ENCODE results near the gene RCAN1. TPM values are rescaled to one million over a fixed set of nuclear protein-coding genes. Genes with fewer than 3 reads are reported as not detected.

The RCAN1 gene
- total and polyA plus RNA-seq, 4 donors: 26.7 to 67.9 (median 46.7) TPM

GRCh38 chr21:34519016-34519415 is 95.9 kb downstream of the RCAN1 start:
- 87% methylated on average over 4 of the region's 4 CpGs for WGBS
- DNase-seq (ENCODE audit: low spot score): no peak
- no peak overlapping the region for H3K4me3 ChIP-seq (ENCODE audit: low read depth in 1 of 3, low read length in 3 of 3)
- peaks cover 8 to 39% (median 29%) of the 10 kb centered on the region in 4 donors for H3K4me1 ChIP-seq (ENCODE audit: control insufficient read depth in 4 of 4, insufficient read depth in 4 of 4, low read length in 3 of 4)
- no peaks in the 10 kb centered on the region for H3K27me3 ChIP-seq (ENCODE audit: control insufficient read depth in 4 of 4, insufficient read depth in 4 of 4, low read length in 3 of 4)
- H3K9me3 ChIP-seq (ENCODE audit: control insufficient read depth in 4 of 4, low read length in 3 of 4): no peaks in the 10 kb centered on the region
- H3K9ac ChIP-seq (ENCODE audit: low read depth in 1 of 2, low read length in 2 of 2): no peak overlapping the region
- H3K27ac ChIP-seq (ENCODE audit: low read depth in 1 of 2, low read length in 2 of 2): no peak overlapping the region
- H3K36me3 ChIP-seq (ENCODE audit: control insufficient read depth in 4 of 4, insufficient read depth in 3 of 4, low read depth in 1 of 4, low read length in 3 of 4): peaks cover 1 to 31% (median 21%) of the 10 kb centered on the region in 4 donors
- no peak for TF ChIP-seq NR2F2 (IDR thresholded peaks at IDR 0.05)
- TF ChIP-seq EGR1 (IDR thresholded peaks at IDR 0.05; ENCODE audit: low read depth in 2 of 2): no peak
- TF ChIP-seq TAF1 (conservative IDR thresholded peaks at IDR 0.05): no peak

- H3K27ac ChIP-seq (ENCODE audit: low read depth in 1 of 2, low read length in 2 of 2): peak overlapping the region in 1 of 2 donors; percentile 48
- DNase-seq (ENCODE audit: low spot score): no peak
- TF ChIP-seq CTCF (IDR thresholded peaks at IDR 0.05; ENCODE audit: low read depth, low read length, missing input control) (no peak), ATF3 (IDR thresholded peaks at IDR 0.05) (no peak), EGR1 (IDR thresholded peaks at IDR 0.05; ENCODE audit: low read depth in 2 of 2) (no peak), JUND (IDR thresholded peaks at IDR 0.05) (no peak), SP1 (IDR thresholded peaks at IDR 0.05) (no peak), HNF4A (conservative IDR thresholded peaks at IDR 0.05) (no peak)
- 87% methylated on average over 5 of the region's 5 CpGs for WGBS
- H3K27me3 ChIP-seq (ENCODE audit: control insufficient read depth in 4 of 4, insufficient read depth in 4 of 4, low read length in 3 of 4): no peaks in the 10 kb centered on the region
- H3K36me3 ChIP-seq (ENCODE audit: control insufficient read depth in 4 of 4, insufficient read depth in 3 of 4, low read depth in 1 of 4, low read length in 3 of 4): peaks cover 1 to 31% (median 20%) of the 10 kb centered on the region in 4 donors
- H3K9ac ChIP-seq (ENCODE audit: low read depth in 1 of 2, low read length in 2 of 2): no peak overlapping the region
- H3K4me3 ChIP-seq (ENCODE audit: low read depth in 1 of 3, low read length in 3 of 3): no peak overlapping the region
- H3K4me1 ChIP-seq (ENCODE audit: control insufficient read depth in 4 of 4, insufficient read depth in 4 of 4, low read length in 3 of 4): peaks cover 8 to 34% (median 27%) of the 10 kb centered on the region in 4 donors
- no peaks in the 10 kb centered on the region for H3K9me3 ChIP-seq (ENCODE audit: control insufficient read depth in 4 of 4, low read length in 3 of 4)
Observed at GRCh38 chr21:34518301-34518700, 96.6 kb downstream of the RCAN1 start.

GRCh38 chr21:34517491-34518245 is 97.2 kb downstream of the RCAN1 start:
- TF ChIP-seq REST (IDR thresholded peaks at IDR 0.05) (no peak), HNF4A (conservative IDR thresholded peaks at IDR 0.05) (no peak), ATF3 (IDR thresholded peaks at IDR 0.05) (no peak), RAD21 (IDR thresholded peaks at IDR 0.05) (peak; percentile 53 to 63), CTCF (IDR thresholded peaks at IDR 0.05; ENCODE audit: low read depth, low read length, missing input control) (peak; percentile 46), MAX (IDR thresholded peaks at IDR 0.05) (no peak), FOXA2 (IDR thresholded peaks at IDR 0.05) (no peak), JUND (IDR thresholded peaks at IDR 0.05) (no peak), YY1 (IDR thresholded peaks at IDR 0.05) (no peak), TAF1 (conservative IDR thresholded peaks at IDR 0.05) (no peak), ZBTB33 (IDR thresholded peaks at IDR 0.05) (no peak), SP1 (IDR thresholded peaks at IDR 0.05) (no peak), HNF4G (IDR thresholded peaks at IDR 0.05) (no peak)
- Histone ChIP-seq H3K9ac (ENCODE audit: low read depth in 1 of 2, low read length in 2 of 2) (no peak overlapping the region), H3K4me3 (ENCODE audit: low read depth in 1 of 3, low read length in 3 of 3) (no peak overlapping the region), H3K4me1 (ENCODE audit: control insufficient read depth in 4 of 4, insufficient read depth in 4 of 4, low read length in 3 of 4) (peaks cover 4 to 27% (median 21%) of the 10 kb centered on the region in 4 donors), H3K9me3 (ENCODE audit: control insufficient read depth in 4 of 4, low read length in 3 of 4) (no peaks in the 10 kb centered on the region), H3K36me3 (ENCODE audit: control insufficient read depth in 4 of 4, insufficient read depth in 3 of 4, low read depth in 1 of 4, low read length in 3 of 4) (peaks cover 1 to 31% (median 18%) of the 10 kb centered on the region in 4 donors), H3K27me3 (ENCODE audit: control insufficient read depth in 4 of 4, insufficient read depth in 4 of 4, low read length in 3 of 4) (no peaks in the 10 kb centered on the region), H3K27ac (ENCODE audit: low read depth in 1 of 2, low read length in 2 of 2) (peak overlapping the region in 1 of 2 donors; percentile 48)
- DNase-seq (ENCODE audit: low spot score): no peak
- WGBS: 79% methylated on average over 22 of the region's 22 CpGs

Measured in liver (tissue), 9 donors.